ENCODE results near the gene SEMA3A. TPM values are rescaled to one million over a fixed set of nuclear protein-coding genes. Genes with fewer than 3 reads are reported as not detected.

SEMA3A gene
- total RNA-seq, 1 donor from 2014 or later = 1.7 TPM

- intact Hi-C loops (cut with DNase I) = no loop called here
- DNase-seq (ENCODE audit: missing footprints) (no peak), ATAC-seq (no peak)
Measured at GRCh38 chr7:83925860-83926259, 268.7 kb downstream of the SEMA3A start.

DNA sequence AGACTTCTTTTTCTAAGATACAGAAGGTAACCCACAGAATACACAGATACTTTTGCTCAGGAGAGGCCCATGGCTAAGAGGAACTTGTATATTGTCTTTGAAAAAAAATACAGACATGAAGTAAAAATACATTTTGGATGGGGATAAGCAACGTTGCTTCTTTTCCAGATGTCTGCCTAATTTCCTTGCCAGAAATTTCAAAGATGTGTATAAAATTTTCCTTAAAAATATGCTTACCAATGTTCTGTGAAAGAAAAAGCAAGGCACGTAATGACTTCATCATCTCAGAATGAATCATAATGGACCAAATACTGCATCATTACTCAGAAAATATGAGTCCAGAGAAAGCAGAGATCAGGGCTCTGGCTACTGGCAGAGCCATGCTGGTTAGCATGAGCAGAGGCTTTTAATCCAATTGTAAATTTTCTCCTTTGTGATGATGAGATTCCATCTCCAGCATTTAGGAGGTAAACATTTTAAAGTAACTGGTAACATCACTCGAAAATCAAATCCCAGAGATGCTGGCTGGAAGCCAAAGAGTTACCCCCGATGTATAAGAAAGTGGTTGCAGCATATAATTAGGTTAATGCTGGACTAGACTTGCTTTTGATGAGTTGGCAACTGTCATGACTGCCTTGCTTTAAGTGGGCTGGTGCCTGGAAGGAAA, 272.5 kb downstream of the SEMA3A start:
- ATAC-seq = no peak
- no peak for DNase-seq (ENCODE audit: missing footprints)
- intact Hi-C loops (cut with DNase I) = no loop called here

- DNase-seq (ENCODE audit: missing footprints) (no peak), ATAC-seq (no peak)
- intact Hi-C loops (cut with DNase I) = no loop called here
Measured at GRCh38 chr7:83921271-83921940, 273.2 kb downstream of the SEMA3A start.

DNA sequence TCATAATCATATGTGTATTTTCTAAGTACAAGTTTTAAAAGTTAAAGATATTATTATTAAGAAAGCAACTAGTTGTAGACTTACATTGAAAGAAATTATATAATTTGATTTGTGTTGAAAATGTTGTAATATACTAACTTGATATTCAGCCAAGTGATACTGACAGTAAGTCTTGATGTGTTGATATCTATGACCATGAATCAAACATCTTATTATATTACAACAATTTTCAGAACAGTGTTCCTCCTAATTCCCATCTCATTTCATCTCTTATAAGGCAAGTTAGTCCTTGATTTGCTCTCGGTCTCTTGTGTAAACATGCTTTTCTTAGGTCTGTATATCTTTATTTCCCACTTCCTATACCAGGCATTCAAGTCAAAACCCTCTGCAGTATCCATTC, 276.4 kb downstream of the SEMA3A start:
- intact Hi-C loops (cut with DNase I) = no loop called here
- no peak for ATAC-seq
- no peak for DNase-seq (ENCODE audit: missing footprints)

- intact Hi-C loops (cut with DNase I) = no loop called here
- DNase-seq (ENCODE audit: missing footprints) = no peak
- no peak for ATAC-seq
Measured at GRCh38 chr7:83913174-83913573, 281.4 kb downstream of the SEMA3A start.

GRCh38 chr7:83908526-83908925, 286.1 kb downstream of the SEMA3A start:
- ATAC-seq (no peak), DNase-seq (ENCODE audit: missing footprints) (no peak)
- intact Hi-C loops (cut with DNase I) = no loop called here

Measured in Right ventricle myocardium inferior (tissue), 1 donor.